WTC11 (cell line): ENCODE measurements around the gene CARS1. TPM values are rescaled to one million over a fixed set of nuclear protein-coding genes. Genes with fewer than 3 reads are reported as not detected.

ENCODE experiments used
- ATAC-seq: fragments of 200-7000 bp; cut with Tn5 transposase; 2 replicates; pipeline ENCODE4 v1.10.0; 2021; ENCODE audit warnings: mild to moderate bottlenecking, moderate library complexity
- CTCF ChIA-PET: fragments of 300-600 bp; sonication (Branson Sonifier 250); formaldehyde crosslinking; loops from one replicate; lab custom pipeline; 2021; ENCODE audit warnings: antibody characterized with exemption; lab: Charles Lee
- POLR2A ChIA-PET: fragments of 350-600 bp; sonication (Branson Sonifier 250); formaldehyde crosslinking; loops from one replicate; lab custom pipeline; 2021; ENCODE audit warnings: antibody characterized with exemption; lab: Charles Lee
- DNase-seq: peaks from one replicate; pipeline ENCODE4 v3.0.0; 2021; ENCODE audit warnings: low spot score
- H3K27ac Mint-ChIP-seq: 2 replicates; pipeline ENCODE4 v1.8.0; 2021; ENCODE audit warnings: mixed read lengths
- H3K27me3 Mint-ChIP-seq: 2 replicates; pipeline ENCODE4 v1.8.0; 2021; ENCODE audit warnings: low read depth, mild to moderate bottlenecking, moderate library complexity, mixed read lengths
- H3K36me3 Mint-ChIP-seq: 2 replicates; pipeline ENCODE4 v1.8.0; 2021; ENCODE audit warnings: mixed read lengths
- H3K4me1 Mint-ChIP-seq: 2 replicates; pipeline ENCODE4 v1.8.0; 2022; ENCODE audit warnings: mixed read lengths
- H3K4me3 Mint-ChIP-seq: 2 replicates; pipeline ENCODE4 v1.8.0; 2021; ENCODE audit warnings: mild to moderate bottlenecking, moderate library complexity, mixed read lengths
- H3K9me3 Mint-ChIP-seq: 2 replicates; pipeline ENCODE4 v1.8.0; 2021; ENCODE audit warnings: mixed read lengths
- AR ChIP-seq: fragments of 250-450 bp; sonication (Bioruptor Pico); IDR thresholded peaks from 2 replicates; pipeline ENCODE4 v1.9.0; 2021; ENCODE audit warnings: mild to moderate bottlenecking
- JAZF1 ChIP-seq: fragments of 250-450 bp; sonication (Bioruptor Pico); IDR thresholded peaks from 2 replicates; pipeline ENCODE4 v1.9.0; 2021; ENCODE audit warnings: moderate library complexity, mild to moderate bottlenecking, inconsistent platforms
- MYBL2 ChIP-seq: sonication (generic); formaldehyde crosslinking; IDR thresholded peaks from 2 replicates; pipeline ENCODE4 v1.8.1; 2023; ENCODE audit warnings: mild to moderate bottlenecking, moderate library complexity, missing genetic modification reagents
- NFATC4 ChIP-seq: fragments of 250-450 bp; sonication (Bioruptor Pico); IDR thresholded peaks from 2 replicates; pipeline ENCODE4 v1.9.0; 2021; ENCODE audit warnings: mild to moderate bottlenecking
- NR2C2 ChIP-seq: sonication (generic); formaldehyde crosslinking; IDR thresholded peaks from 2 replicates; pipeline ENCODE4 v1.8.0; 2022; ENCODE audit warnings: mild to moderate bottlenecking, missing genetic modification reagents
- RELA ChIP-seq: sonication (generic); formaldehyde crosslinking; IDR thresholded peaks from 2 replicates; pipeline ENCODE4 v1.8.1; 2022; ENCODE audit warnings: missing genetic modification reagents, mild to moderate bottlenecking, borderline replicate concordance
- TEAD4 ChIP-seq: sonication (generic); formaldehyde crosslinking; IDR thresholded peaks from 2 replicates; pipeline ENCODE4 v1.8.0; 2022; ENCODE audit warnings: mild to moderate bottlenecking, missing genetic modification reagents
- ZNF416 ChIP-seq: fragments of 250-450 bp; sonication (Bioruptor Pico); IDR thresholded peaks from 2 replicates; pipeline ENCODE4 v1.9.0; 2021; ENCODE audit warnings: mild to moderate bottlenecking, inconsistent platforms
- total RNA-seq: library from RNA; stranded (reverse); gene quantifications from 3 replicates; pipeline ENCODE4 v1.2.3, GENCODE V29; 2021
- TF ChIP-seq, protein P1 (sequence below): sonication (generic); formaldehyde crosslinking; IDR thresholded peaks from 2 replicates; pipeline ENCODE4 v1.8.1; 2023; ENCODE audit warnings: mild to moderate bottlenecking, missing genetic modification reagents
- TF ChIP-seq, protein P2 (sequence below): fragments of 250-450 bp; sonication (Bioruptor Pico); IDR thresholded peaks from 2 replicates; pipeline ENCODE4 v1.9.0; 2021; ENCODE audit warnings: mild to moderate bottlenecking
- TF ChIP-seq, protein P3 (sequence below): sonication (generic); formaldehyde crosslinking; IDR thresholded peaks from 2 replicates; pipeline ENCODE4 v1.8.1; 2022; ENCODE audit warnings: low read depth, missing genetic modification reagents, borderline replicate concordance
- TF ChIP-seq, protein P4 (sequence below): sonication (generic); formaldehyde crosslinking; IDR thresholded peaks from 2 replicates; pipeline ENCODE4 v1.8.1; 2023; ENCODE audit warnings: mild to moderate bottlenecking, missing genetic modification reagents, moderate library complexity
- TF ChIP-seq, protein P5 (sequence below): fragments of 250-450 bp; sonication (Bioruptor Pico); IDR thresholded peaks from 2 replicates; pipeline ENCODE4 v1.9.0; 2021; ENCODE audit warnings: mild to moderate bottlenecking, borderline replicate concordance
- TF ChIP-seq, protein P6 (sequence below): sonication (generic); formaldehyde crosslinking; IDR thresholded peaks from 2 replicates; pipeline ENCODE4 v1.8.0; 2022; ENCODE audit warnings: mild to moderate bottlenecking, missing genetic modification reagents
- TF ChIP-seq, protein P7 (sequence below): fragments of 200-600 bp; IDR thresholded peaks from 2 replicates; pipeline ENCODE4 v1.8.0; 2022; ENCODE audit warnings: antibody characterized with exemption

Gene CARS1
- total RNA-seq, 1 experiment from 2014 or later = 92.0 TPM

DNA sequence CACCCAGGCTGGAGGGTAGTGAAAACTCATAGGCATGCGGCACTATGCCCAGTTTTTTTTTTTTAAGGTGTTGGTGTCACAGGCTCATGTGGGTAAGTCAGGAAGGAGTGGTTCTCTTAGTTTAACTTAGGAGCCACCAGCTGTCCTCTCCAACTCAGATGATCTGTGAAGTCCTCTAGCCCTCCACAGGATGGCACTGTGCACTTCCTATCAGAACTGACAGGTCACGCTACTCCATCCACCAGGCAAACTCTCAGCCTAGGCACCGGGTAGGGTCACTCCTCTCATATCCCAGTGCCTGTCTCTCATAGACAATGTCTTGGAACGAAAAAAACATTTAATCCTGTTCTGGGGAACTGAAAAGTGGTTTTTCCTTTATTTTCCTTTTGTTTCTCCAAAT lies 81.6 kb downstream of the CARS1 start (continued):
- no peak for TF ChIP-seq RELA
- TF ChIP-seq, protein P1, sequence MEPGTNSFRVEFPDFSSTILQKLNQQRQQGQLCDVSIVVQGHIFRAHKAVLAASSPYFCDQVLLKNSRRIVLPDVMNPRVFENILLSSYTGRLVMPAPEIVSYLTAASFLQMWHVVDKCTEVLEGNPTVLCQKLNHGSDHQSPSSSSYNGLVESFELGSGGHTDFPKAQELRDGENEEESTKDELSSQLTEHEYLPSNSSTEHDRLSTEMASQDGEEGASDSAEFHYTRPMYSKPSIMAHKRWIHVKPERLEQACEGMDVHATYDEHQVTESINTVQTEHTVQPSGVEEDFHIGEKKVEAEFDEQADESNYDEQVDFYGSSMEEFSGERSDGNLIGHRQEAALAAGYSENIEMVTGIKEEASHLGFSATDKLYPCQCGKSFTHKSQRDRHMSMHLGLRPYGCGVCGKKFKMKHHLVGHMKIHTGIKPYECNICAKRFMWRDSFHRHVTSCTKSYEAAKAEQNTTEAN = no peak
- TF ChIP-seq MYBL2 = no peak

DNA sequence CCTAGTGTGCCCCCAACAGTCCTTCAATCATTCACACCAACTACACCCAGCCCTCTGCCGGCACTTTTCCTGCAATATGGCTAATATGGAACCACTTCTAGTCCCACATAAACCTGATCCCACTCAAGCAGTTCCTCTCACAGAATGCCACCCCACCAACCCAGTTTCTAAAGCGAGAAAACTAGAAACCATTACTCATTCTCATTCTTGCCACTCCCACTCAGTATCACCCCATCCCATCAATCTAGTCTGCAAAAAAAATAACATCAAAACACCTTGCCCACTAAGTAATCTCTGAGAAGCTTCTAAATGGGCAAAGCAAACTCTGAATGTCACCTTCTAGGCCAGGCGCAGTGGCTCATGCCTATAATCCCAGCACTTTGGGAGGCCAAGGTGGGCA lies 83.0 kb downstream of the CARS1 start:
- H3K9me3 Mint-ChIP-seq = no peaks in the 10 kb centered on the region
- TF ChIP-seq NFATC4 = no peak
- TF ChIP-seq, protein P2, sequence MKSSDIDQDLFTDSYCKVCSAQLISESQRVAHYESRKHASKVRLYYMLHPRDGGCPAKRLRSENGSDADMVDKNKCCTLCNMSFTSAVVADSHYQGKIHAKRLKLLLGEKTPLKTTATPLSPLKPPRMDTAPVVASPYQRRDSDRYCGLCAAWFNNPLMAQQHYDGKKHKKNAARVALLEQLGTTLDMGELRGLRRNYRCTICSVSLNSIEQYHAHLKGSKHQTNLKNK (CRISPR knock-in tag) = no peak
- TF ChIP-seq, protein P3, sequence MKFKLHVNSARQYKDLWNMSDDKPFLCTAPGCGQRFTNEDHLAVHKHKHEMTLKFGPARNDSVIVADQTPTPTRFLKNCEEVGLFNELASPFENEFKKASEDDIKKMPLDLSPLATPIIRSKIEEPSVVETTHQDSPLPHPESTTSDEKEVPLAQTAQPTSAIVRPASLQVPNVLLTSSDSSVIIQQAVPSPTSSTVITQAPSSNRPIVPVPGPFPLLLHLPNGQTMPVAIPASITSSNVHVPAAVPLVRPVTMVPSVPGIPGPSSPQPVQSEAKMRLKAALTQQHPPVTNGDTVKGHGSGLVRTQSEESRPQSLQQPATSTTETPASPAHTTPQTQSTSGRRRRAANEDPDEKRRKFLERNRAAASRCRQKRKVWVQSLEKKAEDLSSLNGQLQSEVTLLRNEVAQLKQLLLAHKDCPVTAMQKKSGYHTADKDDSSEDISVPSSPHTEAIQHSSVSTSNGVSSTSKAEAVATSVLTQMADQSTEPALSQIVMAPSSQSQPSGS (CRISPR knock-in tag) = no peak
- TF ChIP-seq, all 79 proteins: peak for 0
- ATAC-seq (no peak), DNase-seq (no peak)
- CTCF ChIA-PET = interaction anchor here (2.1 kb wide), 1 partner anchor 47 kb away, joined by 9 read pairs; no protein-coding TSS in a partner anchor
- no peaks in the 10 kb centered on the region for H3K4me1 Mint-ChIP-seq
- H3K4me3 Mint-ChIP-seq = no peak overlapping the region
- H3K36me3 Mint-ChIP-seq = peaks cover 88% of the 10 kb centered on the region
- POLR2A ChIA-PET = no interaction called here
- no peaks in the 10 kb centered on the region for H3K27me3 Mint-ChIP-seq
- no peak overlapping the region for H3K27ac Mint-ChIP-seq

DNA sequence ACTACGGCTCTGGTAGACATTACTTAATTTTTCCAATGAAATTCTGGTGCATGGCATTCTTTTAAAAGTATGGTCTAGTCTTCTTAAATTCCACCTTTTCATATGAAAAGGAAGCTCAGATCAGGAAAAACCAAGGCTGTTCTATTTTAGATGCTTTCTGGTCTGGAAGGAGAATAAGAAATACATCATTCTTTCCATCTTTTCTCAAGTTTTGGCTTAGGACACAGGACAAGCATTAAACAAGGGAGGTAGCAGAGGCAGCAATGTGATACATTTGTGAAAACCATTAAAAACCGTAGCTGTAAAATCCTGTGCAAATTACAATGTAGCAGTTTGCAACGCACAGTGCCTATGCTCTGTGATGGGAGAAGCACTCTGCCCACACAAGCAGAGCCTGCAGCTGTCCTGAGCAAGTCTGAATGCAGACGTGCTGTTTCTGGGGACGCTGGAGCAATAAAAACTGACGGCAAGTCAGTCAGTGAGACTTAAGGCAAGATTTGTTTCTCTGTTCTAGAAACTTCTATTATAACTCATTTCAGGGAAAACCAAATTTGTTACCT lies 88.8 kb downstream of the CARS1 start:
- no peak for TF ChIP-seq JAZF1
- Mint-ChIP-seq H3K4me3 (no peak overlapping the region), H3K27me3 (no peaks in the 10 kb centered on the region; the same call in 1 of the 2 replicates), H3K4me1 (no peaks in the 10 kb centered on the region), H3K27ac (peak overlapping the region; percentile 80; the same call in 1 of the 2 replicates), H3K9me3 (no peaks in the 10 kb centered on the region), H3K36me3 (peaks cover 93% of the 10 kb centered on the region)
- POLR2A ChIA-PET = interaction anchor here (1.0 kb wide), 1 partner anchor 35 kb away, joined by 6 read pairs; no protein-coding TSS in a partner anchor
- ATAC-seq (no peak), DNase-seq (no peak)
- CTCF ChIA-PET = interaction anchor here (1.1 kb wide), 1 partner anchor 53 kb away, joined by 3 read pairs; no protein-coding TSS in a partner anchor

GRCh38 chr11:2964782-2965181 lies 92.4 kb downstream of the CARS1 start:
- H3K36me3 Mint-ChIP-seq = peaks cover 83% of the 10 kb centered on the region
- ATAC-seq = no peak
- TF ChIP-seq ZNF416 (CRISPR knock-in tag) (no peak), TEAD4 (no peak), AR (no peak), MYBL2 (no peak), NR2C2 (CRISPR knock-in tag) (no peak)
- TF ChIP-seq, protein P4, sequence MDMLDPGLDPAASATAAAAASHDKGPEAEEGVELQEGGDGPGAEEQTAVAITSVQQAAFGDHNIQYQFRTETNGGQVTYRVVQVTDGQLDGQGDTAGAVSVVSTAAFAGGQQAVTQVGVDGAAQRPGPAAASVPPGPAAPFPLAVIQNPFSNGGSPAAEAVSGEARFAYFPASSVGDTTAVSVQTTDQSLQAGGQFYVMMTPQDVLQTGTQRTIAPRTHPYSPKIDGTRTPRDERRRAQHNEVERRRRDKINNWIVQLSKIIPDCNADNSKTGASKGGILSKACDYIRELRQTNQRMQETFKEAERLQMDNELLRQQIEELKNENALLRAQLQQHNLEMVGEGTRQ = no peak
- TF ChIP-seq, protein P5, sequence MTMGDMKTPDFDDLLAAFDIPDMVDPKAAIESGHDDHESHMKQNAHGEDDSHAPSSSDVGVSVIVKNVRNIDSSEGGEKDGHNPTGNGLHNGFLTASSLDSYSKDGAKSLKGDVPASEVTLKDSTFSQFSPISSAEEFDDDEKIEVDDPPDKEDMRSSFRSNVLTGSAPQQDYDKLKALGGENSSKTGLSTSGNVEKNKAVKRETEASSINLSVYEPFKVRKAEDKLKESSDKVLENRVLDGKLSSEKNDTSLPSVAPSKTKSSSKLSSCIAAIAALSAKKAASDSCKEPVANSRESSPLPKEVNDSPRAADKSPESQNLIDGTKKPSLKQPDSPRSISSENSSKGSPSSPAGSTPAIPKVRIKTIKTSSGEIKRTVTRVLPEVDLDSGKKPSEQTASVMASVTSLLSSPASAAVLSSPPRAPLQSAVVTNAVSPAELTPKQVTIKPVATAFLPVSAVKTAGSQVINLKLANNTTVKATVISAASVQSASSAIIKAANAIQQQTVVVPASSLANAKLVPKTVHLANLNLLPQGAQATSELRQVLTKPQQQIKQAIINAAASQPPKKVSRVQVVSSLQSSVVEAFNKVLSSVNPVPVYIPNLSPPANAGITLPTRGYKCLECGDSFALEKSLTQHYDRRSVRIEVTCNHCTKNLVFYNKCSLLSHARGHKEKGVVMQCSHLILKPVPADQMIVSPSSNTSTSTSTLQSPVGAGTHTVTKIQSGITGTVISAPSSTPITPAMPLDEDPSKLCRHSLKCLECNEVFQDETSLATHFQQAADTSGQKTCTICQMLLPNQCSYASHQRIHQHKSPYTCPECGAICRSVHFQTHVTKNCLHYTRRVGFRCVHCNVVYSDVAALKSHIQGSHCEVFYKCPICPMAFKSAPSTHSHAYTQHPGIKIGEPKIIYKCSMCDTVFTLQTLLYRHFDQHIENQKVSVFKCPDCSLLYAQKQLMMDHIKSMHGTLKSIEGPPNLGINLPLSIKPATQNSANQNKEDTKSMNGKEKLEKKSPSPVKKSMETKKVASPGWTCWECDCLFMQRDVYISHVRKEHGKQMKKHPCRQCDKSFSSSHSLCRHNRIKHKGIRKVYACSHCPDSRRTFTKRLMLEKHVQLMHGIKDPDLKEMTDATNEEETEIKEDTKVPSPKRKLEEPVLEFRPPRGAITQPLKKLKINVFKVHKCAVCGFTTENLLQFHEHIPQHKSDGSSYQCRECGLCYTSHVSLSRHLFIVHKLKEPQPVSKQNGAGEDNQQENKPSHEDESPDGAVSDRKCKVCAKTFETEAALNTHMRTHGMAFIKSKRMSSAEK (CRISPR knock-in tag) = no peak
- TF ChIP-seq, protein P6, sequence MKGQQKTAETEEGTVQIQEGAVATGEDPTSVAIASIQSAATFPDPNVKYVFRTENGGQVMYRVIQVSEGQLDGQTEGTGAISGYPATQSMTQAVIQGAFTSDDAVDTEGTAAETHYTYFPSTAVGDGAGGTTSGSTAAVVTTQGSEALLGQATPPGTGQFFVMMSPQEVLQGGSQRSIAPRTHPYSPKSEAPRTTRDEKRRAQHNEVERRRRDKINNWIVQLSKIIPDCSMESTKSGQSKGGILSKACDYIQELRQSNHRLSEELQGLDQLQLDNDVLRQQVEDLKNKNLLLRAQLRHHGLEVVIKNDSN (CRISPR knock-in tag) = no peak
- TF ChIP-seq, protein P7, sequence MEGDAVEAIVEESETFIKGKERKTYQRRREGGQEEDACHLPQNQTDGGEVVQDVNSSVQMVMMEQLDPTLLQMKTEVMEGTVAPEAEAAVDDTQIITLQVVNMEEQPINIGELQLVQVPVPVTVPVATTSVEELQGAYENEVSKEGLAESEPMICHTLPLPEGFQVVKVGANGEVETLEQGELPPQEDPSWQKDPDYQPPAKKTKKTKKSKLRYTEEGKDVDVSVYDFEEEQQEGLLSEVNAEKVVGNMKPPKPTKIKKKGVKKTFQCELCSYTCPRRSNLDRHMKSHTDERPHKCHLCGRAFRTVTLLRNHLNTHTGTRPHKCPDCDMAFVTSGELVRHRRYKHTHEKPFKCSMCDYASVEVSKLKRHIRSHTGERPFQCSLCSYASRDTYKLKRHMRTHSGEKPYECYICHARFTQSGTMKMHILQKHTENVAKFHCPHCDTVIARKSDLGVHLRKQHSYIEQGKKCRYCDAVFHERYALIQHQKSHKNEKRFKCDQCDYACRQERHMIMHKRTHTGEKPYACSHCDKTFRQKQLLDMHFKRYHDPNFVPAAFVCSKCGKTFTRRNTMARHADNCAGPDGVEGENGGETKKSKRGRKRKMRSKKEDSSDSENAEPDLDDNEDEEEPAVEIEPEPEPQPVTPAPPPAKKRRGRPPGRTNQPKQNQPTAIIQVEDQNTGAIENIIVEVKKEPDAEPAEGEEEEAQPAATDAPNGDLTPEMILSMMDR = no peak

More at GRCh38 chr11:2964782-2965181, 92.4 kb downstream of the CARS1 start:
- no peak overlapping the region for H3K27ac Mint-ChIP-seq
- no peaks in the 10 kb centered on the region; the same call in 1 of the 2 replicates for H3K27me3 Mint-ChIP-seq
- peaks cover 29% of the 10 kb centered on the region for H3K4me1 Mint-ChIP-seq
- no peak overlapping the region for H3K4me3 Mint-ChIP-seq
- no peak for DNase-seq
- CTCF ChIA-PET = no interaction called here
- H3K9me3 Mint-ChIP-seq = no peaks in the 10 kb centered on the region
- POLR2A ChIA-PET = no interaction called here
